HG03139 (cell line): ENCODE results near the gene BCAT1.
"Not testable (repeated sequence)": the region's sequence is repeated elsewhere in the genome, so short reads cannot be mapped to it uniquely, and the experiment has no call there.

Source experiments
- ATAC-seq: cut with Tn5 transposase; IDR thresholded peaks from one replicate; pipeline ENCODE4 v1.9.1; 2021; ENCODE audit not compliant: unreplicated experiment

The BCAT1 gene

GRCh38 chr12:24860546-24860945 lies 88.4 kb downstream of the BCAT1 start:
- no peak for ATAC-seq

GRCh38 chr12:24856541-24856940 lies 92.4 kb downstream of the BCAT1 start:
- ATAC-seq: no peak

GRCh38 chr12:24854908-24855307 lies 94.0 kb downstream of the BCAT1 start:
- no peak for ATAC-seq

GRCh38 chr12:24854017-24854416 lies 94.9 kb downstream of the BCAT1 start:
- ATAC-seq: no peak

- ATAC-seq: no peak
These were observed 95.3 kb downstream of the BCAT1 start for GRCh38 chr12:24853588-24853987.

- ATAC-seq: no peak
These were observed 95.8 kb downstream of the BCAT1 start for GRCh38 chr12:24853094-24853493.

GRCh38 chr12:24852420-24852819 lies 96.5 kb downstream of the BCAT1 start:
- ATAC-seq: no peak

- not testable (repeated sequence) for ATAC-seq
These were observed 97.0 kb downstream of the BCAT1 start for GRCh38 chr12:24851883-24852282.

GRCh38 chr12:24851341-24851740 lies 97.6 kb downstream of the BCAT1 start:
- no peak for ATAC-seq

- no peak for ATAC-seq
These were observed 98.4 kb downstream of the BCAT1 start for GRCh38 chr12:24850496-24850895.

- ATAC-seq: no peak
These were observed 99.9 kb downstream of the BCAT1 start for GRCh38 chr12:24848941-24849477.

- ATAC-seq: no peak
These were observed 102.2 kb downstream of the BCAT1 start for GRCh38 chr12:24846689-24847088.

GRCh38 chr12:24845615-24846014 lies 103.3 kb downstream of the BCAT1 start:
- ATAC-seq: no peak

GRCh38 chr12:24840046-24840800 lies 108.7 kb downstream of the BCAT1 start:
- ATAC-seq: no peak

- ATAC-seq: peak; percentile 87
These were observed 109.6 kb downstream of the BCAT1 start for GRCh38 chr12:24839268-24839791.

GRCh38 chr12:24838531-24838950 lies 110.4 kb downstream of the BCAT1 start:
- ATAC-seq: peak; percentile 51

- no peak for ATAC-seq
These were observed 113.5 kb downstream of the BCAT1 start for GRCh38 chr12:24835377-24835776.

GRCh38 chr12:24833513-24833912 lies 115.4 kb downstream of the BCAT1 start:
- no peak for ATAC-seq

GRCh38 chr12:24823808-24824515 lies 124.9 kb downstream of the BCAT1 start:
- ATAC-seq: no peak

- ATAC-seq: peak; percentile 70
These were observed 126.6 kb downstream of the BCAT1 start for GRCh38 chr12:24822121-24822899.

- ATAC-seq: peak; percentile 21
These were observed 127.2 kb downstream of the BCAT1 start for GRCh38 chr12:24821691-24822090.
